HG02678 (cell line): ENCODE results near the gene TRIM61.
"Not testable (repeated sequence)": the region's sequence is repeated elsewhere in the genome, so short reads cannot be mapped to it uniquely, and the experiment has no call there.

Experiments
- ATAC-seq: cut with Tn5 transposase; IDR thresholded peaks from one replicate; pipeline ENCODE4 v1.9.1; 2021; ENCODE audit warnings: mild to moderate bottlenecking, moderate library complexity; ENCODE audit not compliant: unreplicated experiment

The TRIM61 gene

GRCh38 chr4:164959421-164959820, 18.0 kb downstream of the TRIM61 start:
- ATAC-seq, result not testable (repeated sequence)

- ATAC-seq, result peak; percentile 100
Observed at GRCh38 chr4:164956766-164957643, 20.5 kb downstream of the TRIM61 start.

- no peak for ATAC-seq
Observed at GRCh38 chr4:164955107-164955805, 22.2 kb downstream of the TRIM61 start.

GRCh38 chr4:164952551-164952950, 24.9 kb downstream of the TRIM61 start:
- no peak for ATAC-seq

- ATAC-seq, result peak; percentile 49
Observed at GRCh38 chr4:164949448-164950143, 27.9 kb downstream of the TRIM61 start.

- peak; percentile 55 for ATAC-seq
Observed at GRCh38 chr4:164948975-164949374, 28.5 kb downstream of the TRIM61 start.

- ATAC-seq, result not testable (repeated sequence)
Observed at GRCh38 chr4:164948006-164948405, 29.5 kb downstream of the TRIM61 start.

GRCh38 chr4:164946810-164947209, 30.6 kb downstream of the TRIM61 start:
- ATAC-seq, result no peak

- no peak for ATAC-seq
Observed at GRCh38 chr4:164945146-164945545, 32.3 kb downstream of the TRIM61 start.

GRCh38 chr4:164943192-164943591, 34.3 kb downstream of the TRIM61 start:
- ATAC-seq, result no peak

- ATAC-seq, result peak; percentile 52
Observed at GRCh38 chr4:164937576-164938270, 39.7 kb downstream of the TRIM61 start.

GRCh38 chr4:164935865-164936606, 41.4 kb downstream of the TRIM61 start:
- ATAC-seq, result peak; percentile 53

- peak; percentile 63 for ATAC-seq
Observed at GRCh38 chr4:164935363-164935762, 42.1 kb downstream of the TRIM61 start.

- no peak for ATAC-seq
Observed at GRCh38 chr4:164933244-164933643, 44.2 kb downstream of the TRIM61 start.

GRCh38 chr4:164931551-164932324, 45.7 kb downstream of the TRIM61 start:
- ATAC-seq, result no peak

- ATAC-seq, result no peak
Observed at GRCh38 chr4:164930647-164931046, 46.8 kb downstream of the TRIM61 start.

GRCh38 chr4:164927101-164927500, 50.4 kb downstream of the TRIM61 start:
- not testable (repeated sequence) for ATAC-seq

GRCh38 chr4:164926301-164926700, 51.2 kb downstream of the TRIM61 start:
- no peak for ATAC-seq

- ATAC-seq, result peak; percentile 74
Observed at GRCh38 chr4:164924670-164925238, 52.7 kb downstream of the TRIM61 start.
